Hepatocyte (in vitro differentiated cells): ENCODE results near the gene SH3BGR.

ENCODE experiments used
- EZH2 ChIP-seq: fragments of 200-600 bp; sonication (generic); IDR thresholded peaks from 2 replicates; pipeline ENCODE4 v1.6.1; 2016; ENCODE audit warnings: antibody characterized with exemption, mild to moderate bottlenecking, borderline replicate concordance
- EZH2phosphoT487 ChIP-seq: fragments of 200-600 bp; sonication (generic); IDR thresholded peaks from one replicate; pipeline ENCODE4 v1.6.1; 2018; ENCODE audit warnings: antibody characterized with exemption, mild to moderate bottlenecking, low read depth, moderate library complexity; ENCODE audit not compliant: unreplicated experiment, severe bottlenecking
- TF ChIP-seq, protein P1 (sequence below): fragments of 200-600 bp; sonication (generic); IDR thresholded peaks from 2 replicates; pipeline ENCODE4 v1.5.1; 2016; ENCODE audit warnings: antibody characterized with exemption, mild to moderate bottlenecking; ENCODE audit not compliant: poor library complexity

DNA sequence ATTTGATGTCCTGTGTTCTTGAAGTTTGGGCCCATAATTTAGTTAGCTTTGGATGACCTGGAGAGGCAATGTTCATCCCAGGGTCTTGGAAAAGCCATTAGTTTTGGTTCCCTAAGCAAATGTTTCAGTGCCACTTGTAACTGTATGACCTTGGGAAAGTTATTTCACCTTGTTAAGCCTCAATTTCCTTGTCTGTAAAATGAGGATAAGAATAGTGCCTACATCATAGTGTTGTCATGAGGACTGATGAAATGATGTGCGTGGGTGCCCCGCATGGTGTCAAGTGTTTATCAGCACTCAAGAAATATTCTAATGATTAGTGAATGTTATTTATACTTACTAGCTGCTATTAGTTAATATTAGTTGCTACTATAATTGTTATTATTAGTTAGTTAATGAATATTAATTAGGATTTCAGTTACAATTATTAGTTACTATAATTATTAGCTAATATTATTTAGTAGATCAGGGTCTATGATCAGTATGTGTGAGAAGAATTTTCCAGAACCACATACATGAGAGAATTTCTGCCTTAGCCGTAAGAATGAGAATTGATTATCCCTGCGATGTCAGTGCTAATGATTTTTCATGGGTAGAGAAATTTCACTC is 1.9 kb downstream of the SH3BGR start:
- TF ChIP-seq, protein P1, sequence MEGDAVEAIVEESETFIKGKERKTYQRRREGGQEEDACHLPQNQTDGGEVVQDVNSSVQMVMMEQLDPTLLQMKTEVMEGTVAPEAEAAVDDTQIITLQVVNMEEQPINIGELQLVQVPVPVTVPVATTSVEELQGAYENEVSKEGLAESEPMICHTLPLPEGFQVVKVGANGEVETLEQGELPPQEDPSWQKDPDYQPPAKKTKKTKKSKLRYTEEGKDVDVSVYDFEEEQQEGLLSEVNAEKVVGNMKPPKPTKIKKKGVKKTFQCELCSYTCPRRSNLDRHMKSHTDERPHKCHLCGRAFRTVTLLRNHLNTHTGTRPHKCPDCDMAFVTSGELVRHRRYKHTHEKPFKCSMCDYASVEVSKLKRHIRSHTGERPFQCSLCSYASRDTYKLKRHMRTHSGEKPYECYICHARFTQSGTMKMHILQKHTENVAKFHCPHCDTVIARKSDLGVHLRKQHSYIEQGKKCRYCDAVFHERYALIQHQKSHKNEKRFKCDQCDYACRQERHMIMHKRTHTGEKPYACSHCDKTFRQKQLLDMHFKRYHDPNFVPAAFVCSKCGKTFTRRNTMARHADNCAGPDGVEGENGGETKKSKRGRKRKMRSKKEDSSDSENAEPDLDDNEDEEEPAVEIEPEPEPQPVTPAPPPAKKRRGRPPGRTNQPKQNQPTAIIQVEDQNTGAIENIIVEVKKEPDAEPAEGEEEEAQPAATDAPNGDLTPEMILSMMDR = no peak
- TF ChIP-seq EZH2 = no peak
- TF ChIP-seq EZH2phosphoT487 = no peak
